Measurements from ENCODE around the gene DHX30. TPM values are rescaled to one million over a fixed set of nuclear protein-coding genes. Genes with fewer than 3 reads are reported as not detected.

Gene DHX30
- total and polyA plus RNA-seq, 9 of the 15 experiments (the other 6 are each of a cell fraction or from before 2014, with no cell fraction given): 12.3 to 158 (median 79.0) TPM

GRCh38 chr3:47824541-47825473 lies 21.9 kb downstream of the DHX30 start (continued):
- TF ChIP-seq, protein P1, sequence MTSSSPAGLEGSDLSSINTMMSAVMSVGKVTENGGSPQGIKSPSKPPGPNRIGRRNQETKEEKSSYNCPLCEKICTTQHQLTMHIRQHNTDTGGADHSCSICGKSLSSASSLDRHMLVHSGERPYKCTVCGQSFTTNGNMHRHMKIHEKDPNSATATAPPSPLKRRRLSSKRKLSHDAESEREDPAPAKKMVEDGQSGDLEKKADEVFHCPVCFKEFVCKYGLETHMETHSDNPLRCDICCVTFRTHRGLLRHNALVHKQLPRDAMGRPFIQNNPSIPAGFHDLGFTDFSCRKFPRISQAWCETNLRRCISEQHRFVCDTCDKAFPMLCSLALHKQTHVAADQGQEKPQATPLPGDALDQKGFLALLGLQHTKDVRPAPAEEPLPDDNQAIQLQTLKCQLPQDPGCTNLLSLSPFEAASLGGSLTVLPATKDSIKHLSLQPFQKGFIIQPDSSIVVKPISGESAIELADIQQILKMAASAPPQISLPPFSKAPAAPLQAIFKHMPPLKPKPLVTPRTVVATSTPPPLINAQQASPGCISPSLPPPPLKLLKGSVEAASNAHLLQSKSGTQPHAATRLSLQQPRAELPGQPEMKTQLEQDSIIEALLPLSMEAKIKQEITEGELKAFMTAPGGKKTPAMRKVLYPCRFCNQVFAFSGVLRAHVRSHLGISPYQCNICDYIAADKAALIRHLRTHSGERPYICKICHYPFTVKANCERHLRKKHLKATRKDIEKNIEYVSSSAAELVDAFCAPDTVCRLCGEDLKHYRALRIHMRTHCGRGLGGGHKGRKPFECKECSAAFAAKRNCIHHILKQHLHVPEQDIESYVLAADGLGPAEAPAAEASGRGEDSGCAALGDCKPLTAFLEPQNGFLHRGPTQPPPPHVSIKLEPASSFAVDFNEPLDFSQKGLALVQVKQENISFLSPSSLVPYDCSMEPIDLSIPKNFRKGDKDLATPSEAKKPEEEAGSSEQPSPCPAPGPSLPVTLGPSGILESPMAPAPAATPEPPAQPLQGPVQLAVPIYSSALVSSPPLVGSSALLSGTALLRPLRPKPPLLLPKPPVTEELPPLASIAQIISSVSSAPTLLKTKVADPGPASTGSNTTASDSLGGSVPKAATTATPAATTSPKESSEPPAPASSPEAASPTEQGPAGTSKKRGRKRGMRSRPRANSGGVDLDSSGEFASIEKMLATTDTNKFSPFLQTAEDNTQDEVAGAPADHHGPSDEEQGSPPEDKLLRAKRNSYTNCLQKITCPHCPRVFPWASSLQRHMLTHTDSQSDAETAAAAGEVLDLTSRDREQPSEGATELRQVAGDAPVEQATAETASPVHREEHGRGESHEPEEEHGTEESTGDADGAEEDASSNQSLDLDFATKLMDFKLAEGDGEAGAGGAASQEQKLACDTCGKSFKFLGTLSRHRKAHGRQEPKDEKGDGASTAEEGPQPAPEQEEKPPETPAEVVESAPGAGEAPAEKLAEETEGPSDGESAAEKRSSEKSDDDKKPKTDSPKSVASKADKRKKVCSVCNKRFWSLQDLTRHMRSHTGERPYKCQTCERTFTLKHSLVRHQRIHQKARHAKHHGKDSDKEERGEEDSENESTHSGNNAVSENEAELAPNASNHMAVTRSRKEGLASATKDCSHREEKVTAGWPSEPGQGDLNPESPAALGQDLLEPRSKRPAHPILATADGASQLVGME (CRISPR knock-in tag; IDR thresholded peaks at IDR 0.05): no peak
- TF ChIP-seq ZFX (CRISPR knock-in tag; IDR thresholded peaks at IDR 0.05): peak; percentile 100
- TF ChIP-seq SIRT6 (IDR thresholded peaks at IDR 0.05; ENCODE audit: low read depth, low read length): no peak
- TF ChIP-seq, protein P2, sequence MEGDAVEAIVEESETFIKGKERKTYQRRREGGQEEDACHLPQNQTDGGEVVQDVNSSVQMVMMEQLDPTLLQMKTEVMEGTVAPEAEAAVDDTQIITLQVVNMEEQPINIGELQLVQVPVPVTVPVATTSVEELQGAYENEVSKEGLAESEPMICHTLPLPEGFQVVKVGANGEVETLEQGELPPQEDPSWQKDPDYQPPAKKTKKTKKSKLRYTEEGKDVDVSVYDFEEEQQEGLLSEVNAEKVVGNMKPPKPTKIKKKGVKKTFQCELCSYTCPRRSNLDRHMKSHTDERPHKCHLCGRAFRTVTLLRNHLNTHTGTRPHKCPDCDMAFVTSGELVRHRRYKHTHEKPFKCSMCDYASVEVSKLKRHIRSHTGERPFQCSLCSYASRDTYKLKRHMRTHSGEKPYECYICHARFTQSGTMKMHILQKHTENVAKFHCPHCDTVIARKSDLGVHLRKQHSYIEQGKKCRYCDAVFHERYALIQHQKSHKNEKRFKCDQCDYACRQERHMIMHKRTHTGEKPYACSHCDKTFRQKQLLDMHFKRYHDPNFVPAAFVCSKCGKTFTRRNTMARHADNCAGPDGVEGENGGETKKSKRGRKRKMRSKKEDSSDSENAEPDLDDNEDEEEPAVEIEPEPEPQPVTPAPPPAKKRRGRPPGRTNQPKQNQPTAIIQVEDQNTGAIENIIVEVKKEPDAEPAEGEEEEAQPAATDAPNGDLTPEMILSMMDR (IDR thresholded peaks at IDR 0.05 in 2 of 3, conservative IDR thresholded peaks at IDR 0.05 in 1 of 3; ENCODE audit: insufficient read depth in 2 of 3, low read depth in 1 of 3, low read length in 3 of 3): peak; percentile 90 to 94 (median 90)
- no peak for TF ChIP-seq KDM2B (CRISPR knock-in tag; IDR thresholded peaks at IDR 0.05)
- no peak for TF ChIP-seq WHSC1 (IDR thresholded peaks at IDR 0.05; ENCODE audit: low read length)
- no peak for TF ChIP-seq ZNF324 (CRISPR knock-in tag; IDR thresholded peaks at IDR 0.05)
- no peak for TF ChIP-seq BMI1 (IDR thresholded peaks at IDR 0.05; ENCODE audit: low read length)
- TF ChIP-seq ILF3 (IDR thresholded peaks at IDR 0.05; ENCODE audit: borderline replicate concordance): peak; percentile 96
- TF ChIP-seq ZNF232 (CRISPR knock-in tag; IDR thresholded peaks at IDR 0.05): no peak
- TF ChIP-seq HBP1 (CRISPR knock-in tag; IDR thresholded peaks at IDR 0.05): no peak
- no peak for TF ChIP-seq ZC3H8 (IDR thresholded peaks at IDR 0.05)
- TF ChIP-seq KLF13 (tag; IDR thresholded peaks at IDR 0.05; ENCODE audit: borderline replicate concordance, low read depth): peak; percentile 35; the same call in 1 of the 2 replicates
- no peak for TF ChIP-seq CBX3 (IDR thresholded peaks at IDR 0.05; ENCODE audit: borderline replicate concordance in 1 of 2, low read length in 2 of 2)
- peak; percentile 78; the same call in 1 of the 2 replicates for TF ChIP-seq GTF2E2 (tag; IDR thresholded peaks at IDR 0.05)
- no peak for TF ChIP-seq ZBED1 (IDR thresholded peaks at IDR 0.05)
- TF ChIP-seq ZNF668 (CRISPR knock-in tag; IDR thresholded peaks at IDR 0.05): no peak
- peak; percentile 100 for TF ChIP-seq U2AF1 (optimal IDR thresholded peaks at IDR 0.05; ENCODE audit: low read depth, low read length)
- no peak for TF ChIP-seq ZNF561 (CRISPR knock-in tag; conservative IDR thresholded peaks at IDR 0.05)
- TF ChIP-seq ZBTB8A (IDR thresholded peaks at IDR 0.05; ENCODE audit: partially characterized antibody): no peak
